BJ (cell line): ENCODE measurements around the gene COL20A1. TPM values are rescaled to one million over a fixed set of nuclear protein-coding genes. Genes with fewer than 3 reads are reported as not detected.

Source experiments
- CTCF ChIA-PET: fragments of 350-600 bp; formaldehyde crosslinking; extraction: SDS; loops from one replicate; lab custom pipeline; 2021; ENCODE audit warnings: antibody characterized with exemption, inconsistent platforms; lab: Yijun Ruan, JAX
- POLR2A ChIA-PET: fragments of 300-600 bp; sonication (Branson Sonifier 250); formaldehyde crosslinking; extraction: SDS; loops from one replicate; lab custom pipeline; 2021; ENCODE audit warnings: antibody characterized with exemption; lab: Charles Lee
- DNase-seq: peaks from one replicate; pipeline ENCODE4 v3.0.0-alpha.2; 2011; ENCODE audit warnings: low read depth
- H3K27me3 ChIP-seq: 2 replicates; pipeline ENCODE4 v1.6.0; 2011; ENCODE audit warnings: low read length; ENCODE audit not compliant: control insufficient read depth, insufficient read depth
- H3K36me3 ChIP-seq: 2 replicates; pipeline ENCODE4 v1.5.1; 2011; ENCODE audit warnings: low read length; ENCODE audit not compliant: control insufficient read depth, insufficient read depth
- H3K4me3 ChIP-seq: 2 replicates; pipeline ENCODE4 v1.5.1; 2011; ENCODE audit warnings: low read depth, mild to moderate bottlenecking, control low read depth, low read length
- polyA plus RNA-seq: library from polyadenylated mRNA; depleted of rRNA; stranded (reverse); fragments of >200 nt; gene quantifications from 2 replicates; pipeline ENCODE4 v1.2.3, GENCODE V29; 2011
- TF ChIP-seq, protein P1 (sequence below): IDR thresholded peaks from 2 replicates; pipeline ENCODE4 v1.5.1; 2011; ENCODE audit warnings: low read depth, mild to moderate bottlenecking, control low read depth, inconsistent platforms, low read length, moderate library complexity; ENCODE audit not compliant: insufficient read depth

The COL20A1 gene
- polyA plus RNA-seq, 1 experiment, result not detected

DNA sequence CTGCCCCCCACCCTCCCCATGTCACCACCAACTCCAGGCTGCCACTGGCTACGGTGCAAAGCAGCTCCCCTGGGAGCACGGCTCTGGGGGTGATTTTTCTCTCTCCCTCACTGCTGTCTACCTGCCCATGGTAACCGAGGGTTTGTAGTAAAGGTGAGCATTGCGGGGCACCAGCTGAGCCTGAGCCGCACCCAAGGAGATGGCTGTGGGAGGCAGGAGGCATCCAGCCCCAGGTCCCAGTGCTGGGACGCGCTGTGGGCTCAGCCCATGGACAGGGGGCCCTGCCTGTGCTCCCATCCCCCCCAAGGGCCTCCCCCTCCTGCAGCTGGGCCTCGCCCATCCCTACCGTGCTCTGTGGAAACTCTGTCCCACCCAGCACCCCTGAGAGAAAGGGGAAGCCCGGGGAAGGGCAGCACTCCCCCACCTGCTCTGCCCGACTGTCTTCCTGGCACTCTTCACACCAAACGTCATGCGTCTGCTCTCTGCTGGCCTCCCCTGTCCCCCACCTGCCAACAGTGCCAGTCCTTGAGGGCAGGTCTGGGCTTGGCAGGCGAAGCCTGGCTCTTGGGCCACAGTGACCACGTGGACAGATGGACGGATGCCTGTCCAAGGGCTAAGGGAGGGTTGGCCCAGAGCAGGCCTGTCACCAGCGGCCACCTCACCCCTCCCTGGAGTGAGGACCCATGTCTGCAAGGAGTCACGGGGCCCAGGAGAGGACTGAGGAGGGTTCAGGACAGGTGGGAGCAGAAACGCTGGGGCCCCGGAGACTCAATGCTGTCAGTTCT lies 72.0 kb downstream of the COL20A1 start:
- Histone ChIP-seq H3K36me3 (no peaks in the 10 kb centered on the region), H3K27me3 (peaks cover 6% of the 10 kb centered on the region; the same call in 1 of the 2 replicates), H3K4me3 (no peak overlapping the region)
- DNase-seq, result no peak
- ChIA-PET POLR2A (no interaction called here), CTCF (interaction anchor here (0.6 to 2.0 kb wide), 3 partner anchors 15 to 118 kb away, joined by 3 to 7 read pairs (median 4); no protein-coding TSS in a partner anchor)
- TF ChIP-seq, protein P1, sequence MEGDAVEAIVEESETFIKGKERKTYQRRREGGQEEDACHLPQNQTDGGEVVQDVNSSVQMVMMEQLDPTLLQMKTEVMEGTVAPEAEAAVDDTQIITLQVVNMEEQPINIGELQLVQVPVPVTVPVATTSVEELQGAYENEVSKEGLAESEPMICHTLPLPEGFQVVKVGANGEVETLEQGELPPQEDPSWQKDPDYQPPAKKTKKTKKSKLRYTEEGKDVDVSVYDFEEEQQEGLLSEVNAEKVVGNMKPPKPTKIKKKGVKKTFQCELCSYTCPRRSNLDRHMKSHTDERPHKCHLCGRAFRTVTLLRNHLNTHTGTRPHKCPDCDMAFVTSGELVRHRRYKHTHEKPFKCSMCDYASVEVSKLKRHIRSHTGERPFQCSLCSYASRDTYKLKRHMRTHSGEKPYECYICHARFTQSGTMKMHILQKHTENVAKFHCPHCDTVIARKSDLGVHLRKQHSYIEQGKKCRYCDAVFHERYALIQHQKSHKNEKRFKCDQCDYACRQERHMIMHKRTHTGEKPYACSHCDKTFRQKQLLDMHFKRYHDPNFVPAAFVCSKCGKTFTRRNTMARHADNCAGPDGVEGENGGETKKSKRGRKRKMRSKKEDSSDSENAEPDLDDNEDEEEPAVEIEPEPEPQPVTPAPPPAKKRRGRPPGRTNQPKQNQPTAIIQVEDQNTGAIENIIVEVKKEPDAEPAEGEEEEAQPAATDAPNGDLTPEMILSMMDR, result no peak

- ChIA-PET CTCF (interaction anchor here (0.6 to 2.6 kb wide), 3 partner anchors 15 to 119 kb away, joined by 3 to 7 read pairs (median 4); no protein-coding TSS in a partner anchor), POLR2A (no interaction called here)
- no peaks in the 10 kb centered on the region for H3K36me3 ChIP-seq
- peaks cover 4% of the 10 kb centered on the region; the same call in 1 of the 2 replicates for H3K27me3 ChIP-seq
- TF ChIP-seq, protein P1, result no peak
- no peak for DNase-seq
- H3K4me3 ChIP-seq, result no peak overlapping the region
Measured at GRCh38 chr20:63365601-63366389, 72.8 kb downstream of the COL20A1 start.

GRCh38 chr20:63366390-63367365 lies 73.7 kb downstream of the COL20A1 start:
- TF ChIP-seq, protein P1, result no peak
- Histone ChIP-seq H3K4me3 (no peak overlapping the region), H3K27me3 (peaks cover 5% of the 10 kb centered on the region; the same call in 1 of the 2 replicates), H3K36me3 (no peaks in the 10 kb centered on the region)
- no peak for DNase-seq
- CTCF ChIA-PET, result interaction anchor here (1.5 to 2.6 kb wide), 2 partner anchors 15 to 57 kb away, joined by 7 to 8 read pairs; no protein-coding TSS in a partner anchor
- POLR2A ChIA-PET, result no interaction called here

DNA sequence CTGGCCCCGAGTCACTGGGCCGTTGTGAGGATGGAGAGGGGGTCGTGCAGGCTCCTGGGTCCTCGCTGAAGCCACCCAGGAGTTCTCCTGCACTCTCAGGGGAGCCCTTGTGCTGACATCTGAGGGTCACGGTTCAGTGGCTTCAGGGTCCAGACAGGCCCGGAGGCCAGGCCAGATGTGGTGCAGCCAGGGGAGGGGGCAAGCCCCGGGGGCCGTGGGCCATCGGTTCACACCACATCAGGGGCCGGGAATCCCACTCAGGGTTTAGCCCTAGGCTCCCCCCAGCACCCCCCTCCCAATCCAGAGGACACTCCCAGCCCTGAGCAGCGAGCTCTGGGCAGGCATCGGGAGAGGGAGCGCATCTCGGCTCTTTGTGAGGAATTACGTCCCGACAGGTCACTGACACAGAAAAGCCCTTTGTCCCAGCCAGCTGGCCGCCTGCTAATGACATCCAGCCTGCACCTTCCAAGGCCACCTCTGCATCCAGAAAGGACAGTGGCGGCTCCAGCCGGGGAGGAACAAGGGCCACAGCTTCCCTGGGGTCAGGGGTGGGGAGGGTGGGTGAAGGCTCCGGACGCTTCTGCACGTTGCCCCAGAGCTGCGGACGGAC lies 74.6 kb downstream of the COL20A1 start:
- DNase-seq, result no peak
- CTCF ChIA-PET, result interaction anchor here (1.5 to 2.6 kb wide), 2 partner anchors 14 to 58 kb away, joined by 7 to 8 read pairs; no protein-coding TSS in a partner anchor
- Histone ChIP-seq H3K4me3 (no peak overlapping the region), H3K36me3 (no peaks in the 10 kb centered on the region), H3K27me3 (peaks cover 6% of the 10 kb centered on the region; the same call in 1 of the 2 replicates)
- POLR2A ChIA-PET, result no interaction called here
- TF ChIP-seq, protein P1, result no peak
